GM21423 (cell line): ENCODE data around the gene ACIN1.

Source experiments
- ATAC-seq: cut with Tn5 transposase; IDR thresholded peaks from one replicate; pipeline ENCODE4 v1.9.1; 2021; ENCODE audit warnings: mild to moderate bottlenecking, moderate library complexity; ENCODE audit not compliant: unreplicated experiment

ACIN1 gene

GRCh38 chr14:23125011-23125410 lies 30.1 kb upstream of the ACIN1 start:
- ATAC-seq = no peak

GRCh38 chr14:23124337-23124954 lies 29.5 kb upstream of the ACIN1 start:
- ATAC-seq = no peak

GRCh38 chr14:23123419-23123818 lies 28.5 kb upstream of the ACIN1 start:
- no peak for ATAC-seq

- no peak for ATAC-seq
These were observed 27.1 kb upstream of the ACIN1 start for GRCh38 chr14:23122086-23122485.

GRCh38 chr14:23121361-23121771 lies 26.4 kb upstream of the ACIN1 start:
- ATAC-seq = peak; percentile 66

- peak; percentile 65 for ATAC-seq
These were observed 25.8 kb upstream of the ACIN1 start for GRCh38 chr14:23120541-23121251.

- no peak for ATAC-seq
These were observed 24.7 kb upstream of the ACIN1 start for GRCh38 chr14:23119363-23120327.

GRCh38 chr14:23118506-23119362 lies 23.8 kb upstream of the ACIN1 start, which contains the start of gene CEBPE:
CEBPE (minus strand) TSS chr14:23119255; CDS start chr14:23119091, 164 bp downstream.
- ATAC-seq = no peak

- no peak for ATAC-seq
These were observed 22.6 kb upstream of the ACIN1 start for GRCh38 chr14:23117371-23118020.

- no peak for ATAC-seq
These were observed 21.0 kb upstream of the ACIN1 start for GRCh38 chr14:23115918-23116317.

GRCh38 chr14:23115039-23115731 lies 20.2 kb upstream of the ACIN1 start:
- no peak for ATAC-seq

- ATAC-seq = no peak
These were observed 19.7 kb upstream of the ACIN1 start for GRCh38 chr14:23114669-23115038.

GRCh38 chr14:23114120-23114458 lies 19.2 kb upstream of the ACIN1 start:
- ATAC-seq = no peak

- no peak for ATAC-seq
These were observed 18.6 kb upstream of the ACIN1 start for GRCh38 chr14:23113431-23114119.

- ATAC-seq = no peak
These were observed 17.6 kb upstream of the ACIN1 start for GRCh38 chr14:23112359-23113178.

GRCh38 chr14:23110579-23111365 lies 15.8 kb upstream of the ACIN1 start:
- ATAC-seq = no peak

- no peak for ATAC-seq
These were observed 14.8 kb upstream of the ACIN1 start for GRCh38 chr14:23109769-23110168.
